Fibroblast of lung (primary cell): ENCODE results near the gene NTSR1.

ENCODE experiments used
- EZH2 ChIP-seq: IDR thresholded peaks from 2 replicates; pipeline ENCODE4 v1.5.1; 2012; ENCODE audit warnings: low read length, control low read depth, mild to moderate bottlenecking; ENCODE audit errors: missing control alignments
- TF ChIP-seq, protein P1 (sequence below), 2 donors: IDR thresholded peaks in 1 of 2; conservative IDR thresholded peaks in 1 of 2; 1 replicate in 1 of 2; 2 replicates in 1 of 2; pipeline ENCODE4 v1.5.1; 2011 to 2012; ENCODE audit warnings: low read length in 2 of 2, control low read depth in 1 of 2, inconsistent platforms in 1 of 2, low read depth in 1 of 2, mild to moderate bottlenecking in 1 of 2

DNA sequence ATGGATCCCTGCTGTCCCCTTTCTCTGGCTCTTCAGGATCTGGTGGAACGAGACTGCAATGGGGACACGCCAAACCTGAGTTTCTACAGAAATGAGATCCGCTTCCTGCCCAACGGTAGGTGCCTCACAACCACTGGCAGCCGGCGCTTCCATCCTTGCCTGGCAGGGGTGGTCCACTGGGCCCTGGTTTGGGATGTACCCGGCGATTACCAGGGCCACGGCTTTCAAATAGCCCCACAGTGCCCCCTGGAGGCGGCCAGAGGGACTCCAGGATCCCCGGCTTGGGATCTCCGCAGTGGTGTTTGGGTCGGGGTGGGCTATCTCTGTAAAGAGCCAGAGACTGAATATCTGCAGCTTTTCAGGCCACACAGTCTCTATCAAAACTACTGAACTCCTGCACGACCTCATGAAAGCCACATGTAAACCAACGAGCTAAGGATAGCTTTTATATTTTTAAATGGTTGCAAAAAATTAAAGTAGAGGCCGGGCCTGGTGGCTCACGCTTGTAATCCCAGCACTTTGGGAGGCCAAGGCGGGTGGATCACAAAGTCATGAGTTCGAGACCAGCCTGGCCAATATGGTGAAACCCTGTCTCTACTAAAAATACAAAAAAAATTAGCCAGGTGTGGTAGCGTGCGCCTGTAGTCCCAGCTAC is 99.7 kb downstream of the NTSR1 start:
- TF ChIP-seq, protein P1, sequence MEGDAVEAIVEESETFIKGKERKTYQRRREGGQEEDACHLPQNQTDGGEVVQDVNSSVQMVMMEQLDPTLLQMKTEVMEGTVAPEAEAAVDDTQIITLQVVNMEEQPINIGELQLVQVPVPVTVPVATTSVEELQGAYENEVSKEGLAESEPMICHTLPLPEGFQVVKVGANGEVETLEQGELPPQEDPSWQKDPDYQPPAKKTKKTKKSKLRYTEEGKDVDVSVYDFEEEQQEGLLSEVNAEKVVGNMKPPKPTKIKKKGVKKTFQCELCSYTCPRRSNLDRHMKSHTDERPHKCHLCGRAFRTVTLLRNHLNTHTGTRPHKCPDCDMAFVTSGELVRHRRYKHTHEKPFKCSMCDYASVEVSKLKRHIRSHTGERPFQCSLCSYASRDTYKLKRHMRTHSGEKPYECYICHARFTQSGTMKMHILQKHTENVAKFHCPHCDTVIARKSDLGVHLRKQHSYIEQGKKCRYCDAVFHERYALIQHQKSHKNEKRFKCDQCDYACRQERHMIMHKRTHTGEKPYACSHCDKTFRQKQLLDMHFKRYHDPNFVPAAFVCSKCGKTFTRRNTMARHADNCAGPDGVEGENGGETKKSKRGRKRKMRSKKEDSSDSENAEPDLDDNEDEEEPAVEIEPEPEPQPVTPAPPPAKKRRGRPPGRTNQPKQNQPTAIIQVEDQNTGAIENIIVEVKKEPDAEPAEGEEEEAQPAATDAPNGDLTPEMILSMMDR (conservative IDR thresholded peaks at IDR 0.05 in 1 of 2, IDR thresholded peaks at IDR 0.05 in 1 of 2; ENCODE audit: low read depth in 1 of 2, low read length in 2 of 2): peak; percentile 90 to 92
- TF ChIP-seq EZH2: no peak
